ENCODE results near the gene MBD3L5.

Gene MBD3L5

GRCh38 chr19:7068599-7068998 lies 38.2 kb downstream of the MBD3L5 start:
- Mint-ChIP-seq H3K4me3 (peak overlapping the region; percentile 98), H3K9me3 (no peaks in the 10 kb centered on the region), H3K27ac (peak overlapping the region; percentile 98), H3K27me3 (no peaks in the 10 kb centered on the region), H3K36me3 (peaks cover 13% of the 10 kb centered on the region), H3K4me1 (peaks cover 19% of the 10 kb centered on the region)

GRCh38 chr19:7069042-7069903 lies 38.9 kb downstream of the MBD3L5 start, which contains the start of gene ZNF557:
ZNF557 (plus strand) TSS chr19:7069703; CDS start chr19:7075075, 5,372 bp downstream.
- H3K4me3 Mint-ChIP-seq, result peak within 1 kb of the TSS; percentile 98

GRCh38 chr19:7069904-7070226 lies 39.5 kb downstream of the MBD3L5 start:
- Mint-ChIP-seq H3K9me3 (no peaks in the 10 kb centered on the region), H3K4me3 (peak overlapping the region; percentile 98), H3K27me3 (no peaks in the 10 kb centered on the region), H3K27ac (peak overlapping the region; percentile 98), H3K4me1 (peaks cover 23% of the 10 kb centered on the region), H3K36me3 (peaks cover 19% of the 10 kb centered on the region)

More at GRCh38 chr19:7069042-7069903, 38.9 kb downstream of the MBD3L5 start, which contains the start of gene ZNF557:
- Mint-ChIP-seq H3K36me3 (peaks cover 16% of the 10 kb centered on the region), H3K27ac (peak within 1 kb of the TSS; percentile 98), H3K27me3 (no peaks in the 10 kb centered on the region), H3K4me1 (peaks cover 21% of the 10 kb centered on the region), H3K9me3 (no peaks in the 10 kb centered on the region)

GRCh38 chr19:7072541-7072940 lies 42.2 kb downstream of the MBD3L5 start:
- peaks cover 23% of the 10 kb centered on the region for H3K4me1 Mint-ChIP-seq
- H3K36me3 Mint-ChIP-seq, result peaks cover 40% of the 10 kb centered on the region
- H3K27me3 Mint-ChIP-seq, result no peaks in the 10 kb centered on the region
- peaks cover under 1% of the 10 kb centered on the region for H3K9me3 Mint-ChIP-seq
- H3K4me3 Mint-ChIP-seq, result peak overlapping the region; percentile 40
- H3K27ac Mint-ChIP-seq, result peak overlapping the region; percentile 47

GRCh38 chr19:7074705-7075282 lies 44.4 kb downstream of the MBD3L5 start:
- H3K4me1 Mint-ChIP-seq, result peaks cover 18% of the 10 kb centered on the region
- no peaks in the 10 kb centered on the region for H3K27me3 Mint-ChIP-seq
- H3K27ac Mint-ChIP-seq, result no peak overlapping the region
- H3K36me3 Mint-ChIP-seq, result peaks cover 60% of the 10 kb centered on the region
- peaks cover 14% of the 10 kb centered on the region for H3K9me3 Mint-ChIP-seq
- no peak overlapping the region for H3K4me3 Mint-ChIP-seq

- no peaks in the 10 kb centered on the region for H3K27me3 Mint-ChIP-seq
- peaks cover 65% of the 10 kb centered on the region for H3K36me3 Mint-ChIP-seq
- H3K4me3 Mint-ChIP-seq, result no peak overlapping the region
- no peak overlapping the region for H3K27ac Mint-ChIP-seq
- H3K9me3 Mint-ChIP-seq, result peaks cover 14% of the 10 kb centered on the region
- peaks cover 13% of the 10 kb centered on the region for H3K4me1 Mint-ChIP-seq
Observed at GRCh38 chr19:7076151-7076550, 45.8 kb downstream of the MBD3L5 start.

- no peaks in the 10 kb centered on the region for H3K27me3 Mint-ChIP-seq
- H3K9me3 Mint-ChIP-seq, result peaks cover 16% of the 10 kb centered on the region
- H3K27ac Mint-ChIP-seq, result no peak overlapping the region
- H3K36me3 Mint-ChIP-seq, result peaks cover 69% of the 10 kb centered on the region
- peak overlapping the region; percentile 11 for H3K4me3 Mint-ChIP-seq
- peaks cover 4% of the 10 kb centered on the region for H3K4me1 Mint-ChIP-seq
Observed at GRCh38 chr19:7078008-7078407, 47.6 kb downstream of the MBD3L5 start.

Data from activated naive CD4-positive, alpha-beta T cell treated with anti-CD3 and anti-CD28 coated beads, Interleukin-2, amount 50 U/mL, for 24 hours (primary cell).